ENCODE results near the gene LRRC8A.

GRCh38 chr9:128892221-128892921, 10.4 kb downstream of the LRRC8A start:
- TF ChIP-seq CTCF (conservative IDR thresholded peaks at IDR 0.05; ENCODE audit: low read depth, low read length) (no peak), MXI1 (IDR thresholded peaks at IDR 0.05; ENCODE audit: borderline replicate concordance, low read depth, low read length) (0 out of 2 replicates have a peak, but pooled peaks have one; percentile 11), CEBPB (IDR thresholded peaks at IDR 0.05; ENCODE audit: low read depth, low read length) (no peak)
